Activated T-cell treated with anti-CD3 and anti-CD28 coated beads, Interleukin-2, amount 50 U/mL, for 4 hours (primary cell): Measurements from ENCODE around the gene AAGAB. TPM values are rescaled to one million over a fixed set of nuclear protein-coding genes. Genes with fewer than 3 reads are reported as not detected.

Source experiments
- ATAC-seq, 2 donors: fragments of 200-7000 bp; cut with Tn5 transposase; one replicate each; pipeline ENCODE4 v1.10.0; 2021
- DNase-seq: peaks from one replicate; pipeline ENCODE4 v3.0.0-alpha.2; 2020
- H3K27me3 Mint-ChIP-seq: one replicate; pipeline ENCODE4 v1.8.0; 2021; ENCODE audit warnings: low read depth, mixed read lengths
- H3K36me3 Mint-ChIP-seq: one replicate; pipeline ENCODE4 v1.8.0; 2022; ENCODE audit warnings: mixed read lengths; ENCODE audit not compliant: insufficient read depth
- H3K4me1 Mint-ChIP-seq: one replicate; pipeline ENCODE4 v1.8.0; 2021; ENCODE audit warnings: low read depth, mixed read lengths
- H3K4me3 Mint-ChIP-seq: one replicate; pipeline ENCODE4 v1.8.0; 2021; ENCODE audit warnings: mild to moderate bottlenecking, moderate library complexity, mixed read lengths
- H3K9me3 Mint-ChIP-seq: one replicate; pipeline ENCODE4 v1.8.0; 2021; ENCODE audit warnings: mixed read lengths
- total RNA-seq, 3 donors: library from RNA; stranded (reverse); gene quantifications; one replicate each; pipeline ENCODE4 v1.2.1, GENCODE V29; 2021

Gene AAGAB
- total RNA-seq, 3 donors from 2014 or later = 46.7 to 50.2 (median 48.5) TPM

DNA sequence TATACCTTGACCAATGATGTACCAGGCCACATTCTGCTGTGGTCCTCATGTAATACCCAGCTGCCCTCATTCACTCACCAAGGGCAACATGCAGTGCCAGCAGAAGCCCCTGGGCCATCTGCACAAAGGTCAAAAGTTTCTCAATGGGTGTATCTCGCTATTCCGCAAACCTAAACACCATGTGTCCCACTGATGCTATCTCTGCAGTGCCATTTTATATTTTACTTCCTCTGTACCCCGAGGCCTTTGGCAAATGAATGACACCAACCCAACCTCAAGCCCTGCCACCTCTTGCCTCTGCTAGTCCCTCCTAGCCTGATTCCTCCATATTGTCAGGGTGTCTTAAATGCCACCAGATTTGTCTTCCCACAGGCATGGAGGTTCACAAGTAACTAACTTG lies 59.2 kb downstream of the AAGAB start:
- H3K9me3 Mint-ChIP-seq = no peaks in the 10 kb centered on the region
- H3K4me1 Mint-ChIP-seq = peaks cover 12% of the 10 kb centered on the region
- no peak overlapping the region for H3K4me3 Mint-ChIP-seq
- no peak for DNase-seq
- no peak for ATAC-seq
- H3K27me3 Mint-ChIP-seq = no peaks in the 10 kb centered on the region
- H3K36me3 Mint-ChIP-seq = peaks cover 46% of the 10 kb centered on the region

GRCh38 chr15:67194171-67195114 lies 60.0 kb downstream of the AAGAB start:
- Mint-ChIP-seq H3K4me1 (peaks cover 10% of the 10 kb centered on the region), H3K27me3 (no peaks in the 10 kb centered on the region), H3K36me3 (peaks cover 42% of the 10 kb centered on the region), H3K9me3 (no peaks in the 10 kb centered on the region), H3K4me3 (no peak overlapping the region)
- DNase-seq (no peak), ATAC-seq (no peak)

DNA sequence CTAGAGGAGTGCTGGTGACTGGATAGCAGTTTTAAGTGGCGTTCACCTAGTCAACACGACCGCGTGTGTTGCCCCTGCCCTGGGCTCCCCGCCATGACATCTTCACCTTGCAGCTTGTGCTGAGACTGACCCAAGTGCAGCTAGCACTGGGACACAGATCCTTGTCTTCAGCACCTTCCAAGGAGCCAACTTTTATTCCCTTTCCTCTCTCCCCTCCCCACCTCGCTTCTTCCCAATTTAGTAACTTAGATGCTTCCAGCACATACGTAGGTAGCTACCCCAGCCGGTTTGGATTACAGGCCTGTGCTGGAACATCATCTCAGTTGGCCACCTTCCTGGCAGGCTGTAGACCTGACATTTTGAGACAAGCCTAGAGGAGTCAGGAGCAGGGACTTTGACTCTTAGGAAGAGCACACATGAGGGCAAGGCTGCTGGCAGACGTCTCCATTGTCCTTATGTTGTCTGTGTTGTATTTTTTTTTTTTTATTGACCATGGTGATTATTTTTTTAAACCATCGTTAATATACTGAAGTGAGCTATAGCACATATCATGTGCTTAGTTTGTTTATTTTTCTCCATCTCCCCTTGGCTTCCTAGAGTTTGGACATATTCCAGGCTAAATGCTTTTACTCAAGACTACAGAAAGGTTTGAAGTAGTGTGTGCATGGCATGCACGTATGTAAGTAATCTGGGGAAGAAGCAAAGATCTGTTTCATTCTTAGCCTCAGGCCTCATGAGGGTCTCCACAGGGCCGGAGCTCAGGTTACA lies 61.1 kb downstream of the AAGAB start:
- DNase-seq (no peak), ATAC-seq (no peak)
- H3K9me3 Mint-ChIP-seq = no peaks in the 10 kb centered on the region
- H3K4me1 Mint-ChIP-seq = peaks cover 6% of the 10 kb centered on the region
- H3K27me3 Mint-ChIP-seq = no peaks in the 10 kb centered on the region
- no peak overlapping the region for H3K4me3 Mint-ChIP-seq
- peaks cover 47% of the 10 kb centered on the region for H3K36me3 Mint-ChIP-seq

- H3K4me1 Mint-ChIP-seq = no peaks in the 10 kb centered on the region
- ATAC-seq (no peak), DNase-seq (no peak)
- no peak overlapping the region for H3K4me3 Mint-ChIP-seq
- no peaks in the 10 kb centered on the region for H3K27me3 Mint-ChIP-seq
- peaks cover 45% of the 10 kb centered on the region for H3K36me3 Mint-ChIP-seq
- H3K9me3 Mint-ChIP-seq = no peaks in the 10 kb centered on the region
Measured at GRCh38 chr15:67192185-67192820, 62.2 kb downstream of the AAGAB start.

DNA sequence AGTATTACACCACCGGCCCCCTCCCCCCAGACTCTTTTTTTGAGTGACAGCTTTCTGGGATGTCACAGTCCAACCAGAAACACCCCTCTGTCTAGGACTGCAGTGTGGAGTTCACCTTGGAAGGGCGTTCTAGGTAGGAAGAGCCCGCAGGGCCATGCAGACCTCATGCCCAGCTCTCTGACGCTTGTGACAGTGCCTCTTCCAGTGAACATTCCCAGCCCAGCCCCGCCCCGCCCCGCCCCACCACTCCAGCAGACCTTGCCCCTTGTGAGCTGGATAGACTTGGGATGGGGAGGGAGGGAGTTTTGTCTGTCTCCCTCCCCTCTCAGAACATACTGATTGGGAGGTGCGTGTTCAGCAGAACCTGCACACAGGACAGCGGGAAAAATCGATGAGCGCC lies 63.6 kb downstream of the AAGAB start:
- Mint-ChIP-seq H3K36me3 (peaks cover 40% of the 10 kb centered on the region), H3K27me3 (no peaks in the 10 kb centered on the region), H3K4me1 (peaks cover 6% of the 10 kb centered on the region), H3K9me3 (no peaks in the 10 kb centered on the region), H3K4me3 (no peak overlapping the region)
- no peak for ATAC-seq
- no peak for DNase-seq

DNA sequence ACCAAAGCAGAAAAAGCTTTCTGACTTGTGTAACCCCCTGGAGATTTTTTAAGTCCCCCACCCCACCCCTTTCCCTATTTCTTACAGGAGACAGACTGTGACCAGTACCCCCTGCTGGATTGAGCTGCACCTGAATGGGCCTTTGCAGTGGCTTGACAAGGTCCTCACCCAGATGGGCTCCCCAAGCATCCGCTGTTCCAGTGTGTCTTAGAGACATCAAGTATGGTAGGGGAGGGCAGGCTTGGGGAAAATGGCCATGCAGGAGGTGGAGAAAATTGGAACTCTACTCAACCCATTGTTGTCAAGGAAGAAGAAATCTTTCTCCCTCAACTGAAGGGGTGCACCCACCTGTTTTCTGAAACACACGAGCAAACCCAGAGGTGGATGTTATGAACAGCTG lies 64.1 kb downstream of the AAGAB start:
- Mint-ChIP-seq H3K27me3 (no peaks in the 10 kb centered on the region), H3K36me3 (peaks cover 36% of the 10 kb centered on the region), H3K9me3 (no peaks in the 10 kb centered on the region), H3K4me1 (peaks cover 7% of the 10 kb centered on the region), H3K4me3 (no peak overlapping the region)
- no peak for DNase-seq
- ATAC-seq = no peak

DNA sequence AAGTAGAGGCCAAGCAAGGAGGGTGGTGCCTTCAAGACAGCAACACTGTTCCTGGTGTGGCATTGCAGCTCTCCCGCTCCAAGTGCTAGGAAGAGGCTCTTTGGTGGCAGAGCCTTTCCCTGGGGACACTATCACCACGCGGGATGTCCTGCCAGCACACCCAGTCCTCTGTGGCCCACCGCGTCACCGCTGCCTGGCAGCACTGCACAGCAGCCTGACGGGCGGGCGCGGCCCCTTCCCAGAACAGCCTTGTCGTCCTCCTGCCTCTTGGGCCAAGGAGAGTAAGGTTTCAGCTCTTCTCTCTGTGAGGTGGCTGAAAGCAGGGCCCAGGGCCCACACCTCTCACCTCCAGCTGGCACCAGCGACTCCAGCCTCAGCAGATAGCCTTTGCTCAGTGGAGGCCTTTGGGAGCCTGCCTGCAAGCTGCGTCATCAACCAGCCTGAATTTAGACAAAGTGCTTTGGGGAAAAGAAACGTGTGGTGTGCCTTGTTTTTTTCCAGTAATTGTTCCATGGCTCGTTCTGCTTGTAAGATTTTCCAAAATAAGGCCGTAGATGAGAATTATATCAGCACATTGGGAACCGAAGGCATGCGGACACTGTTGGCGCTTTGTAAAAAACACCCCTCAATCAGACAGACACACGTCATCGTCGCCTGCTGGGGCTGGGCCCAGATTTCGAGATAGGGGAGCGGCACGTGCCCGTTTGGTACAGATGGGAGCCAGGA lies 65.0 kb downstream of the AAGAB start:
- DNase-seq (no peak), ATAC-seq (no peak)
- Mint-ChIP-seq H3K9me3 (no peaks in the 10 kb centered on the region), H3K36me3 (peaks cover 37% of the 10 kb centered on the region), H3K4me3 (no peak overlapping the region), H3K27me3 (no peaks in the 10 kb centered on the region), H3K4me1 (peaks cover 10% of the 10 kb centered on the region)

DNA sequence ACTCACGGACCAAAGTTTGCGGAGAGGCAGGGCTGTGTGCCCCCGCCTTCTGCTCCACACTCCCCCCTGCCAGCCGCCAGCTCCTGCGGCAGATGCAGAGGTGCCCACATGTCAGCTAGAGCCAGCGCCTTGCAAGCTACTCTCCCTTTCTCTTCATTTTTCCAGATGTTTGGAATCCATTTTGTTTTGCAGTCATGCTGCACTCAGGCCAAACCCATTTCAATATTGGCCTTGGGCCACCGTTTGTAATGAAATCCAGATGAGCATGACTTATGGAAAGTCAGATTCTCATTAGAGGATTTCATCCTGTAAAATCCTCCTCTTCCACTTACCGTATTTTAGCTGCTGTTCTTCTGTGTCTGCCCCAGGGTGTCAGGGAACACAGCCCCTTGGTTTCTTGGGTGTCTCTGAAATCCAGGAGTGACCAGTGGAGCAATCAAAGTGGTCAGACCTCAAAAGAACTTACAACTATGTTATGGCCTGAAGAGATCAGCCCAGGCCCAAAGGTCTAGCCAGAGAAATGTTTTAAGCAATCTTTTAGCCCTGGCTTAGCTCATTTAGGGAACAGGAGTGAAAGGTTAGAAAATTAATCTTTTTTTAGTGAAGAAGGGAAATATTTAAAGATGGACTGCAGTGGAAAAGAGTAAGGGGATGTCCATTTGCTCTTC lies 65.8 kb downstream of the AAGAB start:
- no peak for ATAC-seq
- H3K36me3 Mint-ChIP-seq = peaks cover 33% of the 10 kb centered on the region
- no peaks in the 10 kb centered on the region for H3K27me3 Mint-ChIP-seq
- no peaks in the 10 kb centered on the region for H3K9me3 Mint-ChIP-seq
- DNase-seq = no peak
- H3K4me3 Mint-ChIP-seq = no peak overlapping the region
- peaks cover 10% of the 10 kb centered on the region for H3K4me1 Mint-ChIP-seq

DNA sequence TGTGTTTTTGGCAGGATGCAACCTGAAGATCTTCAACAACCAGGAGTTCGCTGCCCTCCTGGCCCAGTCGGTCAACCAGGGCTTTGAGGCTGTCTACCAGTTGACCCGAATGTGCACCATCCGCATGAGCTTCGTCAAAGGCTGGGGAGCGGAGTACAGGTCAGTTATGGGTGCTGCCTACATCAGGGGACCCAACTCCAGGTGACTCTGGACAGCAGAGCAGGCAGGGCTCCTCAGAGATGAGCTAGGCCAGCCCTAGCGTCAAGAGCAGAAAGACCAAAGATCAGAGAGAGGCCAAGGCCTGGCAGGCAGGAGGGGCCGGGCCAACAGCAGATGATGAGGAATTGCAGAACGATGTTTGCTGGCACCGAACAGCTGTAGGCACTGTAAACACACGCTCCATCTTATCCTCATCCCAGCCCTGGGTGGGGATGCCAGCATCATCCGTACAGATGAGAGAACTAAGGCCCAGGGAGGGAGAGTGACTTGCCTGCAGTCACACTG lies 67.1 kb downstream of the AAGAB start:
- Mint-ChIP-seq H3K36me3 (peaks cover 24% of the 10 kb centered on the region), H3K4me1 (peaks cover 10% of the 10 kb centered on the region), H3K4me3 (no peak overlapping the region), H3K9me3 (no peaks in the 10 kb centered on the region), H3K27me3 (no peaks in the 10 kb centered on the region)
- ATAC-seq = no peak
- DNase-seq = no peak

- ATAC-seq (no peak), DNase-seq (no peak)
- Mint-ChIP-seq H3K4me1 (peaks cover 10% of the 10 kb centered on the region), H3K9me3 (no peaks in the 10 kb centered on the region), H3K27me3 (no peaks in the 10 kb centered on the region), H3K4me3 (no peak overlapping the region), H3K36me3 (peaks cover 21% of the 10 kb centered on the region)
Measured at GRCh38 chr15:67186688-67187087, 67.8 kb downstream of the AAGAB start.

GRCh38 chr15:67186226-67186649 lies 68.2 kb downstream of the AAGAB start:
- Mint-ChIP-seq H3K9me3 (no peaks in the 10 kb centered on the region), H3K27me3 (no peaks in the 10 kb centered on the region), H3K4me3 (no peak overlapping the region), H3K36me3 (peaks cover 21% of the 10 kb centered on the region), H3K4me1 (peaks cover 10% of the 10 kb centered on the region)
- no peak for ATAC-seq
- no peak for DNase-seq

- peaks cover 10% of the 10 kb centered on the region for H3K4me1 Mint-ChIP-seq
- no peaks in the 10 kb centered on the region for H3K9me3 Mint-ChIP-seq
- ATAC-seq (peak in 1 of 2 donors; percentile 35), DNase-seq (no peak)
- H3K27me3 Mint-ChIP-seq = no peaks in the 10 kb centered on the region
- H3K36me3 Mint-ChIP-seq = peaks cover 18% of the 10 kb centered on the region
- H3K4me3 Mint-ChIP-seq = no peak overlapping the region
Measured at GRCh38 chr15:67185621-67186225, 68.7 kb downstream of the AAGAB start.

GRCh38 chr15:67185051-67185450 lies 69.4 kb downstream of the AAGAB start:
- no peak for DNase-seq
- Mint-ChIP-seq H3K27me3 (no peaks in the 10 kb centered on the region), H3K4me3 (no peak overlapping the region), H3K4me1 (peaks cover 10% of the 10 kb centered on the region), H3K36me3 (peaks cover 18% of the 10 kb centered on the region), H3K9me3 (no peaks in the 10 kb centered on the region)
- ATAC-seq = no peak
